ENCODE results near the gene ELF3. TPM values are rescaled to one million over a fixed set of nuclear protein-coding genes. Genes with fewer than 3 reads are reported as not detected.

ELF3 gene
- polyA plus RNA-seq, 1 donor from 2014 or later = 0.26 TPM

- Histone ChIP-seq H3K9me3 (ENCODE audit: low read length) (no peaks in the 10 kb centered on the region), H2AFZ (ENCODE audit: low read depth, low read length) (no peak overlapping the region), H3K79me2 (replicated peaks; ENCODE audit: insufficient read depth, low read length) (no peaks in the 10 kb centered on the region), H4K20me1 (ENCODE audit: insufficient read depth) (no peaks in the 10 kb centered on the region), H3F3A (ENCODE audit: insufficient read depth, low read length, poor library complexity, severe bottlenecking) (no peaks in the 10 kb centered on the region), H3K27me3 (ENCODE audit: insufficient read depth, low read depth, low read length) (no peaks in the 10 kb centered on the region), H3K9me2 (ENCODE audit: insufficient read depth, low read length) (no peaks in the 10 kb centered on the region), H3K4me3 (ENCODE audit: low read length) (no peak overlapping the region), H3K27ac (ENCODE audit: low read length) (no peak overlapping the region), H3K9ac (ENCODE audit: low read length) (no peak overlapping the region), H3K4me2 (ENCODE audit: low read length) (no peak overlapping the region), H3K36me3 (ENCODE audit: insufficient read depth, low read length) (no peaks in the 10 kb centered on the region)
- TF ChIP-seq CTCF (IDR thresholded peaks at IDR 0.05; ENCODE audit: poor library complexity, severe bottlenecking) = no peak
- no peak for TF ChIP-seq REST (IDR thresholded peaks at IDR 0.05; ENCODE audit: borderline replicate concordance)
- TF ChIP-seq POLR2AphosphoS5 (IDR thresholded peaks at IDR 0.05) = no peak
- no peak for TF ChIP-seq EZH2 (IDR thresholded peaks at IDR 0.05; ENCODE audit: borderline replicate concordance, insufficient read depth, low read length, poor library complexity, severe bottlenecking)
- no peak for TF ChIP-seq TAF1 (IDR thresholded peaks at IDR 0.05; ENCODE audit: low read depth)
- TF ChIP-seq RAD21 (conservative IDR thresholded peaks at IDR 0.05) = no peak
- no peak for TF ChIP-seq SMC3 (conservative IDR thresholded peaks at IDR 0.05; ENCODE audit: poor library complexity)
- TF ChIP-seq MXI1 (conservative IDR thresholded peaks at IDR 0.05; ENCODE audit: poor library complexity, severe bottlenecking) = no peak
Observed at GRCh38 chr1:202023001-202023433, 12.6 kb downstream of the ELF3 start.

- Histone ChIP-seq H3K9me2 (ENCODE audit: insufficient read depth, low read length) (no peaks in the 10 kb centered on the region), H3K9me3 (ENCODE audit: low read length) (no peaks in the 10 kb centered on the region), H3K4me2 (ENCODE audit: low read length) (no peak overlapping the region), H3K79me2 (replicated peaks; ENCODE audit: insufficient read depth, low read length) (no peaks in the 10 kb centered on the region), H3K4me3 (ENCODE audit: low read length) (no peak overlapping the region), H3F3A (ENCODE audit: insufficient read depth, low read length, poor library complexity, severe bottlenecking) (no peaks in the 10 kb centered on the region), H3K9ac (ENCODE audit: low read length) (no peak overlapping the region), H3K27me3 (ENCODE audit: insufficient read depth, low read depth, low read length) (no peaks in the 10 kb centered on the region), H4K20me1 (ENCODE audit: insufficient read depth) (no peaks in the 10 kb centered on the region), H3K27ac (ENCODE audit: low read length) (no peak overlapping the region), H2AFZ (ENCODE audit: low read depth, low read length) (no peak overlapping the region), H3K36me3 (ENCODE audit: insufficient read depth, low read length) (no peaks in the 10 kb centered on the region)
- TF ChIP-seq MXI1 (conservative IDR thresholded peaks at IDR 0.05; ENCODE audit: poor library complexity, severe bottlenecking) = no peak
- no peak for TF ChIP-seq RAD21 (conservative IDR thresholded peaks at IDR 0.05)
- TF ChIP-seq EZH2 (IDR thresholded peaks at IDR 0.05; ENCODE audit: borderline replicate concordance, insufficient read depth, low read length, poor library complexity, severe bottlenecking) = no peak
- TF ChIP-seq EP300 (conservative IDR thresholded peaks at IDR 0.05; ENCODE audit: poor library complexity, severe bottlenecking) = no peak
- no peak for TF ChIP-seq POLR2AphosphoS5 (IDR thresholded peaks at IDR 0.05)
- TF ChIP-seq TAF1 (IDR thresholded peaks at IDR 0.05; ENCODE audit: low read depth) = no peak
- TF ChIP-seq SMC3 (conservative IDR thresholded peaks at IDR 0.05; ENCODE audit: poor library complexity) = no peak
- TF ChIP-seq REST (IDR thresholded peaks at IDR 0.05; ENCODE audit: borderline replicate concordance) = no peak
- no peak for TF ChIP-seq CTCF (IDR thresholded peaks at IDR 0.05; ENCODE audit: poor library complexity, severe bottlenecking)
Observed at GRCh38 chr1:202029171-202029665, 18.8 kb downstream of the ELF3 start.

All from neural cell (in vitro differentiated cells).